Dedifferentiated amniotic fluid mesenchymal stem cell (primary cell): Measurements from ENCODE around the gene LTN1.
A peak's percentile ranks its signal among the peaks of the same experiment; 100 is the strongest.
"Not testable (repeated sequence)": the region's sequence is repeated elsewhere in the genome, so short reads cannot be mapped to it uniquely, and the experiment has no call there.

Experiments
- DNase-seq: peaks from one replicate; pipeline ENCODE4 v3.0.0-alpha.2; 2016; ENCODE audit errors: extremely low spot score

The LTN1 gene, protein sequence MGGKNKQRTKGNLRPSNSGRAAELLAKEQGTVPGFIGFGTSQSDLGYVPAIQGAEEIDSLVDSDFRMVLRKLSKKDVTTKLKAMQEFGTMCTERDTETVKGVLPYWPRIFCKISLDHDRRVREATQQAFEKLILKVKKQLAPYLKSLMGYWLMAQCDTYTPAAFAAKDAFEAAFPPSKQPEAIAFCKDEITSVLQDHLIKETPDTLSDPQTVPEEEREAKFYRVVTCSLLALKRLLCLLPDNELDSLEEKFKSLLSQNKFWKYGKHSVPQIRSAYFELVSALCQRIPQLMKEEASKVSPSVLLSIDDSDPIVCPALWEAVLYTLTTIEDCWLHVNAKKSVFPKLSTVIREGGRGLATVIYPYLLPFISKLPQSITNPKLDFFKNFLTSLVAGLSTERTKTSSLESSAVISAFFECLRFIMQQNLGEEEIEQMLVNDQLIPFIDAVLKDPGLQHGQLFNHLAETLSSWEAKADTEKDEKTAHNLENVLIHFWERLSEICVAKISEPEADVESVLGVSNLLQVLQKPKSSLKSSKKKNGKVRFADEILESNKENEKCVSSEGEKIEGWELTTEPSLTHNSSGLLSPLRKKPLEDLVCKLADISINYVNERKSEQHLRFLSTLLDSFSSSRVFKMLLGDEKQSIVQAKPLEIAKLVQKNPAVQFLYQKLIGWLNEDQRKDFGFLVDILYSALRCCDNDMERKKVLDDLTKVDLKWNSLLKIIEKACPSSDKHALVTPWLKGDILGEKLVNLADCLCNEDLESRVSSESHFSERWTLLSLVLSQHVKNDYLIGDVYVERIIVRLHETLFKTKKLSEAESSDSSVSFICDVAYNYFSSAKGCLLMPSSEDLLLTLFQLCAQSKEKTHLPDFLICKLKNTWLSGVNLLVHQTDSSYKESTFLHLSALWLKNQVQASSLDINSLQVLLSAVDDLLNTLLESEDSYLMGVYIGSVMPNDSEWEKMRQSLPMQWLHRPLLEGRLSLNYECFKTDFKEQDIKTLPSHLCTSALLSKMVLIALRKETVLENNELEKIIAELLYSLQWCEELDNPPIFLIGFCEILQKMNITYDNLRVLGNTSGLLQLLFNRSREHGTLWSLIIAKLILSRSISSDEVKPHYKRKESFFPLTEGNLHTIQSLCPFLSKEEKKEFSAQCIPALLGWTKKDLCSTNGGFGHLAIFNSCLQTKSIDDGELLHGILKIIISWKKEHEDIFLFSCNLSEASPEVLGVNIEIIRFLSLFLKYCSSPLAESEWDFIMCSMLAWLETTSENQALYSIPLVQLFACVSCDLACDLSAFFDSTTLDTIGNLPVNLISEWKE (N-terminal part only)

DNA sequence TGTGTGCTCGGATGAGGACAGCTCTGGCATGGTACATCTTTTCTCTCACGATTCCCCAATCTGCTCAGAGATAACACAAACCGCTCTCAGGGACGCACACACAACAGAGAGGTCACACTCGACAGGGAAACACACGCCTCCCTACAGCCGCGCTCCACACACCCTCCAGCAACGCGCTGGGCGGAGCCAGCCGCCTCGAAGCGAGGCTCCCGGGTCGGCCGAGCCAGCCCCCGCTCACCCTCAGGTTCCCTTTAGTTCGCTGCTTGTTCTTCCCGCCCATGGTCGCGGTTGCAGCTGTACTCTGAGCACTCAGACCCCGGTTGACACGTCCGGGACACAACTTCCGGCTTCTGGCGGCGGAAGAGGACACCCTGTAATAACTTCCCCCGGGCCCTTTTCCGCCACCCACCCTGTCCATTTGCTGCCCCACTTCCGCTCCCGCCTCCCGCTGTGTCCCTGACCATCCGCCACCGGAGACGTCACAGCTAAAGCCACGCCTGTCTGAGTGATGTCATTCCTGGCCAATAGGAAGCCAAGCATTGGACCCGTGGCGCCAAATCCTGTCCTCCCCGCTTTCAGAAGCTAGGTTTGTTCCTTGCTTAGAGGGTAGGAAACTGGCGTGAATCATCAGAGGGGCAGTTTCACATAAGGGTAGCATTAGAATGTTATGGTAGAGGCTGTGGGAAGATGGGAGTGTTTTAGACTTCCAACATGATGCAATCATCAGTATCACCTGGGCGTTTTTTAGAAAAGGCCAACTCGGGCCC is at the start of gene LTN1:
LTN1 (minus strand) TSS at position 352 of the 767 bp plus-strand sequence; CDS start at position 280, 72 bp downstream.
- peak; percentile 99 for DNase-seq

DNA sequence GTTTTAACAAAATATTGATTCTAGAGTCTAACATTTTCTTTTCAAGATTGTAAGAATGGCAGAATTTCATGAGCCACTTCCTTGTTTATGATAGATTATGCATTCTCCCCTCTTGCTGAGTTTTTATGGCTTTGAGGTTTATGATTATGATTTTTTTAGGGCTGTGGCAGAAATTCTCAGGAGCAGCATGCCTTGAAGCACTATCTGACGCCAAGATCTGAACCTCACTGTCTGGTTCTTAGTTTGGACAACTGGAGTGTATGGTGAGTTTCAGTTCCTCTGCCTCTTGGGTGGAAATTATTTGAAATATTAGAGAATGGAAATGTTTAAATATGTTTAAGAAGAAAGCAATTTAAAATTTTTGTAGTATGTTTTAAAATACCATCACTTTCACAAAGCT is 42.0 kb upstream of the LTN1 start:
- DNase-seq: no peak

DNA sequence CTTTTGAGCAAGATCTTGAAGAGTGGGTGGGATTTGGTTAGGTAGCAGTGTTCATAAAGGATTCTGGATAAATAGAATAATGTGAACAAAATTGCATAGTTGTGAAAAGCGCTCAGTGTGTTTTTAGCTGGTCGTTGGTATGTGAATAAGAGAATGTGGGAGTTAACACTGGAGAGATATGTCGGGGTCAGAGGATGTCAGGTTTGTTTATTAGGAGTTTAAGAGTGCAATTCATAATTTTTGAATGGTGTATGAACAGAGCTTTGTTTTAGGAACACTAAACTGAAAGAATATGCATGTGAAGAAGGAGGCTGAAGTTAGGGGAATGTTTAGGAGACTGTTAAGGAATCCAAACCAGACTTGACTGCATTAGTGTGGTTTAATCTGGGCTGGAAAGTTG is 41.2 kb upstream of the LTN1 start:
- no peak for DNase-seq

GRCh38 chr21:29033301-29033700 is 40.6 kb upstream of the LTN1 start:
- DNase-seq: no peak

DNA sequence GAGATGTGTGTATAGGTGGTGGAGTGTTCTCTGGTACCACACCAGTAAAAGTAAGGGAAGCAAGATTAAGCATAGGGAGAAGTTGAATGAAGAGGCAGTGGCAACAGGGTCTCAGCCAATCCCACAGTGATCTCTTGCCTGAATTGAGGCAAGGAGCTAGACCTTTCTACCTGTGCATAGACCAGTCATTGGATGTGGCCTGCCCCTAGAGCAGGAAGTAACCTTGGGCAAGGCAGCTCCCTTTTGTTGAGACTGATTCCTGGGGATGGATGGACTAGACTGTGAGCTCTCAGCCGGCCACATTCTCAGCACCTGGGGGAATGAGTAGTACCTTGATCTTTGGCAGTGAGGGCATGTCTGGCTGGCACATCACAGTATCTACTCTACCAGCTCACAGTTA is 38.2 kb upstream of the LTN1 start:
- no peak for DNase-seq

- no peak for DNase-seq
Observed at GRCh38 chr21:29029524-29029923, 36.8 kb upstream of the LTN1 start.

DNA sequence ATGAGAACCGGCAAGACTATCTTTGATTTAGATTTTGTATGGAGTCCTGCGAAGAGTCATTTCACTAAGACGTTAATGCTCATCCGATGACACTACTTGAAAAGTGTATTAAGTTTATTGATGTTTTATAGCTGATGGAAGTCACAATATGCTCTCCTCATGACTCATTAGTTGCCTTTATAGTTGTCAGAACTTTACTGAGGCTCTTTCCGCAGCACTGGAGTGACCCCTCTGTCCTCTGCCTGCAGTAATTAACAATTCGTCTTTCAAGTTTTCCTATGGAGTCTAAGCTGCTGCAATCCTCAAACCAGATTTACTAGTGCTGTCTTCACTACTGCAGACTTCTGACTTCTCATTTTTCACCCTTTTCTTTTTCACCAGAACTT is 32.6 kb upstream of the LTN1 start:
- DNase-seq: no peak

DNA sequence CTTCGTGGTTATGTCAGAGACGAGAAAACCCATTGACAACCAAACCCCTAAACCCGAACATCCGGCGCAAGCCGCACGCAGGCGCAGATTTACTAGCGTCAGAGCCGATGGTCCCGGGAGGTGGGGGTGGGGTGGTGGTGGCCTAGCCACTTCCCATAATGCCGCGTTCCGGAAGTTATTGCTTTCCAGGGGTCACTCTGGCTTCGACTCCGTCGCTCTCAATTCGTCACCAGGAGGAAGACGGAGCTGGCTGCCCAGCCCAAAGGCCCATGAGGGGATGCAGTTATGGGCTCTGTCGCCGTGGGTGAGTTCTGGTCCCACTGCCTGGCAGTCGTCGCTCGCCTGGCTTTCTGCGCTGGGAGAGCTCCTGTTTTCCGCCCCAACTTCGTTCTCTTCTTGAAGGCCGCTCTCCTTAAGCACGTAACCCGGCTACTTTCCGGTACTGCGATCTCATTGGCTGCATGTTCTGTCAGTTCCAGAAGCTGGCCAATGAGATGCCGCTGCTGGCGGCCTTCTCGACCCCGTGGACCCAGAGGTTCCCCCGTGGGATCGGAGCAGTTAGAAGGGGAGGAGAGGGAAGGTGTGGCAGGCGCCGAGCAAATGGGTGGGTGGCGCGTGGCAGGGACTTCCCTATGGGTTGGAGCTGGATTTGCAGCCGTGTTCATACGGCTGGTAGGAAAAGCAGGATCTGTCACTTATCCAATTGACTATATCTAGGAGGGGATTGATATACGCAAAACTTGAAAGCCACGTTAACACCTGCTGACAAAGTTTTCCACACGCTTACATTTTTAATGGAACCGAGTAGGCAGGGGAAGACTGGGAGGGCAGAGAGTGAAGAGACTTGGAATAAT is 32.0 kb upstream of the LTN1 start, which contains the start of gene USP16:
USP16 (plus strand) TSS at position 195 of the 854 bp plus-strand sequence. CDS start 3,246 bp downstream, outside the sequence.
- peak; percentile 97 for DNase-seq

DNA sequence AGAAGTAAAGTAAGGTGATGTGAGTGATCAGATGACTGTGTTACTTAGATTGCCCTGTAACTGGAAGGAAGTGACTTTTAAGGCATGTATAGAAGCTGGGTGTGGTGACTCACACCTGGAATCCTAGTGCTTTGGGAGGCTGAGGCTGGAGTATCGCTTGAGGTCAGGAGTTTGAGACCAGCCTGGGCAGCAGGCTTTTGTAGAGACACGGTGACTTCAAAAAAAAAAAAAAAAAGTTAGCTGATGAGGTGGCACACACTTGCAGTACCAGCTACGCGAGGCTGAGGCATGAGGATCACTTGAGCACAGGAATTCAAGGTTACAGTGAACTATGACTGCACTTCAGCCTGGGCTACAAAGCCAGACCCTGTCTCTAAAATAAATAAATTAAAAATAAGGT is 29.5 kb upstream of the LTN1 start:
- no peak for DNase-seq

GRCh38 chr21:29018540-29018939 is 25.9 kb upstream of the LTN1 start:
- no peak for DNase-seq

DNA sequence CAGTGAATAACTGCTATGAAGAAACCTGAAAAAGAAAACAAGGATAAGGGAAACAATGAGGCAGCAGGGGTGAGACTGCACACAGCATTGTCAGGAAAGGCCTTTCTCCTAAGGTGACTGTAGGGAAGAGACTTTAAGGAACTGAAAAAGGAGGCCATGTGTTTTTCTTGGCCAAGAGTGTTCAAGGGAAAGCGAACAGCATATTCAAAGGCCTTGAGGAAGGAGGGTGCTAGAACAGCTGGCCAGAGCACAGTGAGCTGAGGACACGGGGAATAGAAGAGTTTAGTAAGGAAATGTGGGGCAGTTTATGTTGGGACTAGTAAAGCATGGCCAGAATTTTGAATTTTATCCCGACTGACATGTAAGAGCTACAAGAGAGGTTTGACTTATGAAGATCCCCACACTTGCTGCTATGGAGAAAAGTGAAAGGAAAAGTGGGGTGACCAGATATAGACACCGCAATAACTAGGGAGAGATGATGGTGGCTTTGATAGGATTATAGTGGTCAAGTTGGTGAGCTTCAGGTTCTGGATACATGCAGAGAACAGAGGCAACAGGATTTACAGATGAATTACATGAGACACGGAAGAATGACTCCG is 25.1 kb upstream of the LTN1 start:
- no peak for DNase-seq

- not testable (repeated sequence) for DNase-seq
Observed at GRCh38 chr21:29011236-29011635, 18.6 kb upstream of the LTN1 start.

DNA sequence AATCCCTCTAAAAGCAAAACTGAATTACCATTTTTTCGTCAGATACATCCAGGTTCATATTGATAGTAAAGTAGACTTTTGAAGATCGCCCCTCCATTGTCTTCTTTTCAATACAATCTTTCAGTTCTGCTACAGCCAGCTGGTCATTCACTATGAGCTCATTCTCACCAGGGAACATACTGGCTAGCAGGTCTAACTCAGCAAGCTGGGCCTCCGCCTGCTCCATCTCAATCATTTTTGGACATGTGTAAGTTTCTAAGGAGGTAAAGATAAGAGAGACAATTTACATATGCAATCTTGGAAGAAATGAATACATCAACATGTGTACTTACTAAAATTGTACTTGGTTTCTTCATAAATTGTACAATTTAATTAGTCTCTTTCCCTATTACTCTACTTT is 15.7 kb upstream of the LTN1 start:
- DNase-seq: no peak

DNA sequence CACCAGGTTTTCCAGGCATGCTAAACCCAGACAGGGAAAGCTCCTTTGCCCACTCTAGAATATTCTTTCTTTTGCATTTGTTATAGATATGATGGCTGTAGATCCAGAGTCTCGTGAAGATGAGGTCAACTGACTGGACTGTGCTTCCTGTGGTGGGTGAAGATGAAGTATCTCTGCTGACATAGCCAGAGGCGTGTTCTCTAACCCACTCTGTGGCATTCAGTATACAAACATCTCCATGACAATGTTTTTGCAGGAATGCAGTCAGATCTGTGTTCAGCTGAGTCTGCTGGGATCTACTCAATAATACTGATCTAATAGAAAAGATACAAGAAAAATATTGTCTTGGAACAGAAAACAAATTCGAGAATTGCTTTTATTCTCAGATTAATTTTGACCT is 15.1 kb upstream of the LTN1 start:
- DNase-seq: no peak

DNA sequence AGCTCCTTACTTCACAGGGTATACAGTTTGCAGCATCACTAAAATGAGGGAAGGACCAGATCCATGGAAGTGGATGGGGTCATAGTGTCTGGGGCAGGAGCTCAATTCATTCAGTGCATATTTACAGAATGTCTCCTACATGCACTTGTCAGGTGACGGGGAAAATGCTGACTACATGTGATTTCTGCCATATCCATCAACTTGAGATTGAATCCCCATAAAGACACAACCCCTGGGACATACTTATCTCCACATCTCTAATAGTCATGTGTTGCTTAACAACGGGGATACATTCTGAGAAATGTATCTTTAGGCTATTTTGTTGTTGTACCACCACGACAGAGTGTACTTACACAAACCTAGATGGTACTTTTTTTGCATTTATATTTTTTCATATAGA is 14.5 kb upstream of the LTN1 start:
- DNase-seq: no peak

- no peak for DNase-seq
Observed at GRCh38 chr21:29005696-29006095, 13.0 kb upstream of the LTN1 start.

DNA sequence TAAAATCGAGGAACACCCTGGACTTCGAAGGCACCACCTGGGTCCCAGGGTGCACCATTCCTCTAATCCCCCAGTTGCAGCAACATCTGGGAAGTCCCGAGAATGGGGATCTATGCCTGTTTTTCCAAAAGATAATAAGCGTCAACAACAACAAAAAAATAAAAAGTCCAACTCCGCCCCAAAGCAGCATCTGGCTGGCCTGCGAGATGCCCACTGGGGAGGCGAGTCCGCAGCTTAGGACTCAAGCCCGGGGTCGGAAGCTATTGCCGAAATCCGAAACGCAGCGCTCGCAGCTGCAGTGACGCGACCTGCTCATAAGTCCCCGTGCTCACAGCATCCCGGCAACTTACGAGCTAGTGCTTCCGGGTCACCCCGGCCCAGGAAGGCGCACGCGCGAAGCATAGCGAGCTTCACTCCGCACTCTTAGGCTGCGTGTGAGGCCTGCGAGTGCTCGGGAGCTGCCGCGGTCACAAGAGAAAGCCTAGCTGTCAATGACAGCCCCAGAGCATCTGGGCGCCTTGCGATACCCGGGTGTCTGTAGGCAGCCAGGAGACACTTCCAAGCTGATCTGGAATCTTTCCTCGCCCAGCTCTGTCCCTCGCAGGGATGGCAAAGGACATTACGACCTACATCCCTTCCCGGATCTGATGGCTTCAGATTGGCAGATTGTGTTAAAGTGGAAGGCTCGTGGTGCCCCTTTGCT is 9.9 kb upstream of the LTN1 start:
- peak; percentile 91 for DNase-seq

GRCh38 chr21:28993293-28993629 is 584 bp upstream of the LTN1 start:
- no peak for DNase-seq

GRCh38 chr21:28991861-28992525 is 684 bp downstream of the LTN1 start:
- no peak for DNase-seq
